Fibroblast of the conjunctiva (primary cell): ENCODE data around the gene AATK.

Experiments
- DNase-seq: peaks from one replicate; pipeline ENCODE4 v3.0.0-alpha.2; 2010; ENCODE audit warnings: low read depth

AATK gene

GRCh38 chr17:81195941-81196495 lies 30.0 kb upstream of the AATK start:
- no peak for DNase-seq

- DNase-seq = no peak
These were observed 29.2 kb upstream of the AATK start for GRCh38 chr17:81194941-81195901.

- DNase-seq = no peak
These were observed 28.3 kb upstream of the AATK start for GRCh38 chr17:81194225-81194760.

GRCh38 chr17:81193470-81194224 lies 27.6 kb upstream of the AATK start:
- no peak for DNase-seq

GRCh38 chr17:81193051-81193410 lies 27.0 kb upstream of the AATK start:
- no peak for DNase-seq

GRCh38 chr17:81192386-81193050 lies 26.5 kb upstream of the AATK start:
- DNase-seq = no peak

- DNase-seq = no peak
These were observed 25.6 kb upstream of the AATK start for GRCh38 chr17:81191646-81192045.

- no peak for DNase-seq
These were observed 25.1 kb upstream of the AATK start for GRCh38 chr17:81191116-81191515.

- no peak for DNase-seq
These were observed 24.6 kb upstream of the AATK start for GRCh38 chr17:81190591-81190990.

GRCh38 chr17:81189670-81190530 lies 23.9 kb upstream of the AATK start:
- DNase-seq = no peak

GRCh38 chr17:81189016-81189415 lies 23.0 kb upstream of the AATK start:
- no peak for DNase-seq

GRCh38 chr17:81188491-81188840 lies 22.4 kb upstream of the AATK start:
- DNase-seq = no peak

- DNase-seq = no peak
These were observed 21.8 kb upstream of the AATK start for GRCh38 chr17:81187586-81188490.

GRCh38 chr17:81187120-81187519 lies 21.1 kb upstream of the AATK start:
- no peak for DNase-seq

GRCh38 chr17:81186203-81186602 lies 20.2 kb upstream of the AATK start:
- no peak for DNase-seq

GRCh38 chr17:81184555-81184954 lies 18.5 kb upstream of the AATK start:
- DNase-seq = no peak

- no peak for DNase-seq
These were observed 17.8 kb upstream of the AATK start for GRCh38 chr17:81183807-81184206.

GRCh38 chr17:81183316-81183715 lies 17.3 kb upstream of the AATK start:
- no peak for DNase-seq

- no peak for DNase-seq
These were observed 16.6 kb upstream of the AATK start for GRCh38 chr17:81182596-81182995.

- DNase-seq = no peak
These were observed 15.8 kb upstream of the AATK start for GRCh38 chr17:81181811-81182185.
